ENCODE results near the gene UBE2I.
A peak's percentile ranks its signal among the peaks of the same experiment; 100 is the strongest.

The UBE2I gene

GRCh38 chr16:1308977-1309885 lies at the start of gene UBE2I:
Gene UBE2I (plus strand): TSS chr16:1309636. CDS start chr16:1314031, 4,395 bp downstream.
- H3K27me3 ChIP-seq (ENCODE audit: control insufficient read depth in 2 of 2, insufficient read depth in 2 of 2, low read length in 2 of 2), result no peaks in the 10 kb centered on the region
- H3K9me3 ChIP-seq (ENCODE audit: control insufficient read depth in 2 of 2, low read length in 2 of 2), result no peaks in the 10 kb centered on the region
- peak within 1 kb of the TSS; percentile 69 to 91 for H3K4me3 ChIP-seq (ENCODE audit: low read length in 2 of 2)
- peaks cover 23 to 27% of the 10 kb centered on the region in 2 donors for H3K4me1 ChIP-seq (ENCODE audit: control insufficient read depth in 2 of 2, insufficient read depth in 2 of 2, low read length in 2 of 2)
- H3K27ac ChIP-seq (ENCODE audit: low read depth in 2 of 2, low read length in 2 of 2), result peak within 1 kb of the TSS; percentile 93 to 97
- H3K36me3 ChIP-seq (ENCODE audit: control insufficient read depth in 2 of 2, insufficient read depth in 2 of 2, low read length in 2 of 2), result peaks cover 2 to 12% of the 10 kb centered on the region in 2 donors
- H3K9ac ChIP-seq (ENCODE audit: low read depth in 1 of 2, low read length in 2 of 2), result peak within 1 kb of the TSS; percentile 88 to 99

- H3K9ac ChIP-seq (ENCODE audit: low read depth in 1 of 2, low read length in 2 of 2), result no peak overlapping the region
- no peaks in the 10 kb centered on the region for H3K36me3 ChIP-seq (ENCODE audit: control insufficient read depth in 2 of 2, insufficient read depth in 2 of 2, low read length in 2 of 2)
- H3K27me3 ChIP-seq (ENCODE audit: control insufficient read depth in 2 of 2, insufficient read depth in 2 of 2, low read length in 2 of 2), result peaks cover 9 to 17% of the 10 kb centered on the region in 2 donors
- H3K9me3 ChIP-seq (ENCODE audit: control insufficient read depth in 2 of 2, low read length in 2 of 2), result no peaks in the 10 kb centered on the region
- H3K4me3 ChIP-seq (ENCODE audit: low read length in 2 of 2), result no peak overlapping the region
- no peak overlapping the region for H3K27ac ChIP-seq (ENCODE audit: low read depth in 2 of 2, low read length in 2 of 2)
- H3K4me1 ChIP-seq (ENCODE audit: control insufficient read depth in 2 of 2, insufficient read depth in 2 of 2, low read length in 2 of 2), result no peaks in the 10 kb centered on the region
These were observed 49.7 kb upstream of the UBE2I start for GRCh38 chr16:1259760-1260068.

- Histone ChIP-seq H3K4me1 (ENCODE audit: control insufficient read depth in 2 of 2, insufficient read depth in 2 of 2, low read length in 2 of 2) (no peaks in the 10 kb centered on the region), H3K36me3 (ENCODE audit: control insufficient read depth in 2 of 2, insufficient read depth in 2 of 2, low read length in 2 of 2) (no peaks in the 10 kb centered on the region), H3K27me3 (ENCODE audit: control insufficient read depth in 2 of 2, insufficient read depth in 2 of 2, low read length in 2 of 2) (peaks cover 9 to 17% of the 10 kb centered on the region in 2 donors), H3K9ac (ENCODE audit: low read depth in 1 of 2, low read length in 2 of 2) (no peak overlapping the region), H3K9me3 (ENCODE audit: control insufficient read depth in 2 of 2, low read length in 2 of 2) (no peaks in the 10 kb centered on the region), H3K27ac (ENCODE audit: low read depth in 2 of 2, low read length in 2 of 2) (no peak overlapping the region), H3K4me3 (ENCODE audit: low read length in 2 of 2) (no peak overlapping the region)
These were observed 49.2 kb upstream of the UBE2I start for GRCh38 chr16:1260101-1260680.

- no peak overlapping the region for H3K9ac ChIP-seq (ENCODE audit: low read depth in 1 of 2, low read length in 2 of 2)
- no peaks in the 10 kb centered on the region for H3K4me1 ChIP-seq (ENCODE audit: control insufficient read depth in 2 of 2, insufficient read depth in 2 of 2, low read length in 2 of 2)
- no peak overlapping the region for H3K4me3 ChIP-seq (ENCODE audit: low read length in 2 of 2)
- H3K27ac ChIP-seq (ENCODE audit: low read depth in 2 of 2, low read length in 2 of 2), result no peak overlapping the region
- no peaks in the 10 kb centered on the region for H3K9me3 ChIP-seq (ENCODE audit: control insufficient read depth in 2 of 2, low read length in 2 of 2)
- no peaks in the 10 kb centered on the region for H3K36me3 ChIP-seq (ENCODE audit: control insufficient read depth in 2 of 2, insufficient read depth in 2 of 2, low read length in 2 of 2)
- peaks cover 9 to 17% of the 10 kb centered on the region in 2 donors for H3K27me3 ChIP-seq (ENCODE audit: control insufficient read depth in 2 of 2, insufficient read depth in 2 of 2, low read length in 2 of 2)
These were observed 48.1 kb upstream of the UBE2I start for GRCh38 chr16:1261131-1261892.

GRCh38 chr16:1262210-1262845 lies 47.1 kb upstream of the UBE2I start:
- Histone ChIP-seq H3K27me3 (ENCODE audit: control insufficient read depth in 2 of 2, insufficient read depth in 2 of 2, low read length in 2 of 2) (peaks cover 9 to 19% of the 10 kb centered on the region in 2 donors), H3K27ac (ENCODE audit: low read depth in 2 of 2, low read length in 2 of 2) (no peak overlapping the region), H3K9ac (ENCODE audit: low read depth in 1 of 2, low read length in 2 of 2) (no peak overlapping the region)

GRCh38 chr16:1262846-1263221 lies 46.6 kb upstream of the UBE2I start:
- H3K4me3 ChIP-seq (ENCODE audit: low read length in 2 of 2), result no peak overlapping the region
- no peaks in the 10 kb centered on the region for H3K9me3 ChIP-seq (ENCODE audit: control insufficient read depth in 2 of 2, low read length in 2 of 2)
- H3K27me3 ChIP-seq (ENCODE audit: control insufficient read depth in 2 of 2, insufficient read depth in 2 of 2, low read length in 2 of 2), result peaks cover 9 to 19% of the 10 kb centered on the region in 2 donors
- H3K36me3 ChIP-seq (ENCODE audit: control insufficient read depth in 2 of 2, insufficient read depth in 2 of 2, low read length in 2 of 2), result no peaks in the 10 kb centered on the region
- H3K9ac ChIP-seq (ENCODE audit: low read depth in 1 of 2, low read length in 2 of 2), result no peak overlapping the region
- no peak overlapping the region for H3K27ac ChIP-seq (ENCODE audit: low read depth in 2 of 2, low read length in 2 of 2)
- H3K4me1 ChIP-seq (ENCODE audit: control insufficient read depth in 2 of 2, insufficient read depth in 2 of 2, low read length in 2 of 2), result no peaks in the 10 kb centered on the region

More at GRCh38 chr16:1262210-1262845, 47.1 kb upstream of the UBE2I start:
- H3K36me3 ChIP-seq (ENCODE audit: control insufficient read depth in 2 of 2, insufficient read depth in 2 of 2, low read length in 2 of 2), result no peaks in the 10 kb centered on the region
- no peaks in the 10 kb centered on the region for H3K4me1 ChIP-seq (ENCODE audit: control insufficient read depth in 2 of 2, insufficient read depth in 2 of 2, low read length in 2 of 2)
- H3K4me3 ChIP-seq (ENCODE audit: low read length in 2 of 2), result no peak overlapping the region
- H3K9me3 ChIP-seq (ENCODE audit: control insufficient read depth in 2 of 2, low read length in 2 of 2), result no peaks in the 10 kb centered on the region

GRCh38 chr16:1263591-1264344 lies 45.7 kb upstream of the UBE2I start:
- Histone ChIP-seq H3K27ac (ENCODE audit: low read depth in 2 of 2, low read length in 2 of 2) (no peak overlapping the region), H3K9me3 (ENCODE audit: control insufficient read depth in 2 of 2, low read length in 2 of 2) (no peaks in the 10 kb centered on the region), H3K36me3 (ENCODE audit: control insufficient read depth in 2 of 2, insufficient read depth in 2 of 2, low read length in 2 of 2) (no peaks in the 10 kb centered on the region), H3K4me3 (ENCODE audit: low read length in 2 of 2) (no peak overlapping the region), H3K27me3 (ENCODE audit: control insufficient read depth in 2 of 2, insufficient read depth in 2 of 2, low read length in 2 of 2) (peaks cover 9 to 19% of the 10 kb centered on the region in 2 donors), H3K9ac (ENCODE audit: low read depth in 1 of 2, low read length in 2 of 2) (no peak overlapping the region), H3K4me1 (ENCODE audit: control insufficient read depth in 2 of 2, insufficient read depth in 2 of 2, low read length in 2 of 2) (no peaks in the 10 kb centered on the region)

GRCh38 chr16:1264345-1265089 lies 44.9 kb upstream of the UBE2I start:
- Histone ChIP-seq H3K4me3 (ENCODE audit: low read length in 2 of 2) (no peak overlapping the region), H3K9me3 (ENCODE audit: control insufficient read depth in 2 of 2, low read length in 2 of 2) (no peaks in the 10 kb centered on the region), H3K9ac (ENCODE audit: low read depth in 1 of 2, low read length in 2 of 2) (no peak overlapping the region), H3K36me3 (ENCODE audit: control insufficient read depth in 2 of 2, insufficient read depth in 2 of 2, low read length in 2 of 2) (no peaks in the 10 kb centered on the region), H3K27ac (ENCODE audit: low read depth in 2 of 2, low read length in 2 of 2) (no peak overlapping the region), H3K4me1 (ENCODE audit: control insufficient read depth in 2 of 2, insufficient read depth in 2 of 2, low read length in 2 of 2) (no peaks in the 10 kb centered on the region), H3K27me3 (ENCODE audit: control insufficient read depth in 2 of 2, insufficient read depth in 2 of 2, low read length in 2 of 2) (peaks cover 9 to 14% of the 10 kb centered on the region in 2 donors)

GRCh38 chr16:1265090-1265630 lies 44.3 kb upstream of the UBE2I start:
- Histone ChIP-seq H3K36me3 (ENCODE audit: control insufficient read depth in 2 of 2, insufficient read depth in 2 of 2, low read length in 2 of 2) (no peaks in the 10 kb centered on the region), H3K4me1 (ENCODE audit: control insufficient read depth in 2 of 2, insufficient read depth in 2 of 2, low read length in 2 of 2) (no peaks in the 10 kb centered on the region), H3K9ac (ENCODE audit: low read depth in 1 of 2, low read length in 2 of 2) (no peak overlapping the region), H3K27ac (ENCODE audit: low read depth in 2 of 2, low read length in 2 of 2) (no peak overlapping the region), H3K4me3 (ENCODE audit: low read length in 2 of 2) (no peak overlapping the region), H3K27me3 (ENCODE audit: control insufficient read depth in 2 of 2, insufficient read depth in 2 of 2, low read length in 2 of 2) (peaks cover 4 to 8% of the 10 kb centered on the region in 2 donors), H3K9me3 (ENCODE audit: control insufficient read depth in 2 of 2, low read length in 2 of 2) (no peaks in the 10 kb centered on the region)

Data from mucosa of rectum (tissue), 2 donors.